GM21737 (cell line): ENCODE data around the gene ACTG2.

Source experiments
- ATAC-seq: cut with Tn5 transposase; IDR thresholded peaks from one replicate; pipeline ENCODE4 v1.9.1; 2021; ENCODE audit warnings: mild to moderate bottlenecking, moderate library complexity; ENCODE audit not compliant: unreplicated experiment

ACTG2 gene

DNA sequence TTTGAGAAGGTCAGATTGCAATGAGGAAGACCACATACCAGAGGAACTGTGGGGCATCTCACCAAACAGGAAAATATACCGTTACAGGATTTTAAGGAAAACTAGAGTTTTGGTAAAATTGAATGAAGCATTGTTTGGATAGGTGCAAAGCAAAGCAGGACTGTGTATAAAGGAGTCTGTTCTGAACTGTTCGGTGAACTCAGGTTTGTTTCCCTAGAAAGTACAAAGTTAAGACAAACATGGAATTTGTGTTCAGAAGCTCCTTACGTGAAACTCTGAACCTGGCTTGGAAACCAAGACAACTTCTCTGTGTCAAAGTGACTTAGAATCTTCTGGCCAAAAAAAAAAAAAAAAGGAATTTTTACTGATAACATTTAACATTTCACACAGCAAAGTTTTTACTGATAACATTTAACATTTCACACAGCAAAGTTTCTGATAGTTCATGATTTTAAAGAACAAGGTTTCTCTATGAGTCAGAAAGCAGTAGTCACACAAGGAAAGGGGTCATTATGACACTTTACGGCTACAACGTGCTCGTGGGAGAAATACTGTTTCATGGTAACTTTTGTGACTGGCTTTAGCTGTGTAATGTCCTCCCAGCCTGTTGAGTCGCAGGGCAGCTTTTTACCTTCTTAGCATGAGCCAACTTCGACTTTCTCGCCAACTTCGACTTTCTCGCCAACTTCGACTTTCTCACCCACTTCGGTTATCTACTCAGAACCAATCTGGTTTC lies 70.7 kb downstream of the ACTG2 start:
- no peak for ATAC-seq

DNA sequence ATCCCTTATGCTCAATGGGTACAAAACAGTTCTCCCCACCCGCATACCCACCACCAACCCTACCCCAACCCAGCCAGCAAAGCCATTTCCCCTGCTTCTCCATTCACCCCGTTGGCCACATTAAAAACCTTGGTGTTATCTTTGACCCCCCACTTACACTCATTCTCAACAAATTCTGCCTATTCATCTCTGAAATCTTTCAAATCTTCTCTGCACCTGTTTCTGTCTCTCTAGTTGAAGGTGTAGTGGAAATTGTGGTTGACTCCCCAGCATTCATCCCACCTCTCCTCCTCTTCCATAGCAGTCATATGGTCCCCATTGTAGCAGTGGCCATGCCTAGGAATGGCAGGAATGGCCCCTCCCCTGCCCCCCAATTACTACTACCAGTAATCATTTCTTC lies 71.4 kb downstream of the ACTG2 start:
- ATAC-seq = no peak

DNA sequence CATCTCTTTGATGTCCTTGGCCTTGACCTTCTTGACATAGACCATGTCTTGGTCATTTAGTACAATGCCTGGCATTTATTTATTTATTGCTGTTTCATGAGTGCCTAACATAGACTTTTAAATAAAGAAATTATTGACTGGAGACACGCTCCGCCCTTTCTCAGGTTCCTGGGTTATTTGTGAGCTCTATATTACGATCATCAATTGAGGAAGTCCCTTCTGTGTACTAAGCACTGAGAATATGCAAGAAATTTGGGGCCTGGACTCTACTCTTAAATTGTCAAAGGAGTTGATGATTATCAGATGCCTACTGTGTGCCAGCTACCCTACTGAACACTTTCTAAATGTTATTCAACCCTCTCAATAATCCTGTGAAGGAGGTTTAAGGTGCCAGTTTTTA lies 72.2 kb downstream of the ACTG2 start:
- no peak for ATAC-seq

DNA sequence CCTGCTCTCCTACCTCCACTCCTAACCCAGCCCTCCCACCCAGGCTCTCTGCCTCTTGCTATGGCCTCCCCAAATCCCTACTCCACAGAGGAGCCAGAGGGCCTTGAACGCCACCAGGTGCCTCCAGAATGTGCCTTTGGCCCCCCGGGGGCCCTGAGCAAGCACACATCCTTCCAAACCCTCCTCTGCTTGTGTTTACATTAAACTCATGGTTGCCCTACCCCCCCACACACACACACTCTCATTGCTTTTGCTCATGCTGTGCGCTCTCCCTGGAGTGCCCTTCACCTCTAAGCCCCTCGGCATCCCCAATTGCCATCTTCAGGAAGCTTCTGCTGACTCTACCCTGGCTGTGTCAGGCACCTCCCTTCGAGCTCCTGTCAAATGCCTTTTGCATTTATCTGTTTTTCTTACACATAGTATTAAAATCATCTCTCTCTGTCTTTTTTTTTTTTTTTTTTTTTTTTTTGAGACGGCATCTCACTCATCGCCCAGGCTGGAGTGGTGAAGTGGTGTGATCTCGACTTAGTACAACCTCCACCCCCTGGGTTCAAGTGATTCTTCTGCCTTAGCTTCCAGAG lies 75.6 kb downstream of the ACTG2 start:
- ATAC-seq = no peak

DNA sequence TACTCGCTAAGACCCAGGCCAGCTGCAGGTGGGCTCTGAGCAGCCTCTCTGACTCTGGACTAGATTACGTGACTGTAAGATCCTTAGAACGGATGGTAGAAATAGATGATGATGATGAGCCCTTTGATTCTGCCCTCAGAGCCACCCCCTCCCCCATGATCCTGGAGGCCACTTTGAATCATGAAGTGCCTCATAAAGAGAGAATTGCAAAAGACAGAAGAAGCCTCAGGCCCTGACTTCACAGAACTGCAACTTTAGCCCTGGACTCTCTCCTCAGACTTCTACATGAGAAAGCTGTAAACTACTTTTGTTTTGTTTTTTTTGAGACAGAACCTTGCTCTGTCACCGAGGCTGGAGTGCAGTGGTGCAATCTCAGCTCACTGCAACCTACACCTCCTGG lies 76.5 kb downstream of the ACTG2 start:
- no peak for ATAC-seq
